ENCODE data around the gene GRIN1. TPM values are rescaled to one million over a fixed set of nuclear protein-coding genes. Genes with fewer than 3 reads are reported as not detected.

The GRIN1 gene
- polyA plus RNA-seq, 2 of the 4 experiments (the other 2 are of a cell fraction): 0.13 to 0.45 TPM

DNA sequence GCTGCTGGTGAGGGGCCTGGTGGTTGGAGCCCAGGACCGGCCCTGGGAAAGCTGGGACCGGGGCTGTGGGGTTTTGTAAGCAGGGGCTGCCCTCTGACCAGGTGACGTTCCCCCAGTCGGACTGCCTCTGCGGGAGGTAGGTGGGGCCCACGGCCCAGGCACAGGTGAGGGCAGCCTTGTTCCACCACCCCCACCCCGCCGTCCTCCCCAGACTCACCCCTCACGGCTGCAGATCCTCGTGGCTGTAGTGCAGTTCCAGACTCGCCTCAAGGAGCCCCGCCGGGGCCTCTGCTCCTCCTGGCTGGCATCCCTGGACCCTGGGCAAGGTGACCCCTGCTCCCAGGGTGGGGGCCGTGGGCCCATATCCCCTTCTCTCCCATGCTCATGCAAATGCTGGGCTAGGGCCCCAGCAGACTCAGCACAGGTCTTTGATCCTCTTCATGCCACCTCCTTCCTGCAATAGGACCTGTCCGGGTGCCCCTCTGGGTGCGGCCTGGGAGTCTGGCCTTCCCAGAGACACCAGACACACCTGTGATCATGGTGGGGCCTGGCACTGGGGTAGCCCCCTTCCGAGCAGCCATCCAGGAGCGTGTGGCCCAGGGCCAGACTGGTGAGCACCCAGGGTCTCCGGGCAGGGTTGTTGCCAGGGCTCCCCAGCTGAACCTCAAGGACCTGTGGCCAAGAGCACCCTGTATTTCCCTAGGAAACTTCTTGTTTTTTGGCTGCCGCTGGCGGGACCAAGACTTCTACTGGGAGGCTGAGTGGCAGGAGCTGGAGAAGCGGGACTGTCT lies 76.4 kb downstream of the GRIN1 start (continued):
- TF ChIP-seq FOSL2 (IDR thresholded peaks at IDR 0.05) (no peak), FOSL2 (CRISPR knock-in tag; IDR thresholded peaks at IDR 0.05) (no peak), FOSB (CRISPR knock-in tag; IDR thresholded peaks at IDR 0.05) (no peak), MAZ (IDR thresholded peaks at IDR 0.05; ENCODE audit: borderline replicate concordance, low read depth, low read length) (no peak), TP53 (CRISPR knock-in tag; IDR thresholded peaks at IDR 0.05) (no peak), EHMT2 (IDR thresholded peaks at IDR 0.05; ENCODE audit: low read depth) (no peak)

DNA sequence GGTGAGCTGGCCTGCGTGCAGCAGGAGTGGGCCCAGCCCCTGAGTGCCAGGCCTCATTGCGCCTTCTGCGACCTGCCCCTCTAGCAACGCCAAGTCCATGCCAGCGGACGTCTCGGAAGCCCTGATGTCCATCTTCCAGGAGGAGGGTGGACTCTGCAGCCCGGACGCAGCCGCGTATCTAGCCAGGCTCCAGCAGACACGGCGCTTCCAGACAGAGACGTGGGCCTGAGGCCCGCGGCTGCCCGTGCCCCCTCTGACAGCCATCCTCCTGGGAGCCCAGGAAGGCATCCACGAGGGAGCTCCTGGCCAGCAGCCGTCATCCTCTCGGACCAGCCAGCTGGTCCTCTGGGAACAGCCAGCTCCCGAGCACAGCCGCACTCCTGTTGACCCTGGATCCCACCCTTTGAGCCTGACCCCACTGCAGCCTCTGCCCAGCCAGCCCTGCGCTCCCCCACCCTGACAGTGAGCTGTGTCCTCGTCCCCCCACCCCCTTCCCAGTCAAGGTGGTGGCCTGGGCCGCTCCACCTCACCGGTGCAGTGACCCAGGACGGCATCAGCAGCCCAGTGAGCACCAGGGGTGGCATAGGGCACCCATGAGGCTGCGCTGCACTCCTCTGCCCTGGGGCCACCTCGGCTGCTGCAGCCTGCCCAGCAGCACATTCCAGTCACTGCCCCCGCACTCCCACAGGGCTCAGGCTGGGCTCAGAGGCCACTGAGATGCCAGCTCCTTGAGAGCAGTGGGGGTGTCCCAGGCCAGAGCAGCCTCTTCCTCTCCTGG lies 77.4 kb downstream of the GRIN1 start:
- DNase-seq (ENCODE audit: low read depth in 1 of 2, low spot score in 1 of 2) (no peak), ATAC-seq (no peak), FAIRE-seq (no peak)
- TF ChIP-seq FOSB (CRISPR knock-in tag; IDR thresholded peaks at IDR 0.05) (no peak), POLR2A (IDR thresholded peaks at IDR 0.05; ENCODE audit: low read length) (no peak), EHMT2 (IDR thresholded peaks at IDR 0.05; ENCODE audit: low read depth) (no peak), CEBPB (IDR thresholded peaks at IDR 0.05) (no peak), NFE2L2 (conservative IDR thresholded peaks at IDR 0.05; ENCODE audit: low read length) (no peak), ESRRA (IDR thresholded peaks at IDR 0.05; ENCODE audit: borderline replicate concordance, low read length) (no peak), EP300 (IDR thresholded peaks at IDR 0.05) (no peak)
- H3K4me2 ChIP-seq: no peak overlapping the region
- no peak overlapping the region for H3K27ac ChIP-seq
- no peak overlapping the region for H3K4me3 ChIP-seq
- 95% methylated on average over 25 of the region's 30 CpGs for WGBS (ENCODE audit: missing lambda C conversion rate)
- CTCF ChIA-PET: interaction anchor here (0.8 to 9.9 kb wide), 12 partner anchors 8 to 187 kb away, joined by 3 to 71 read pairs (median 4); partner anchors contain the start of genes RNF224, SSNA1 and TUBB4B
- H3K9me3 ChIP-seq: no peaks in the 10 kb centered on the region
- POLR2A ChIA-PET: interaction anchor here (1.1 kb wide), 1 partner anchor 16 kb away, joined by 3 read pairs; the partner anchor contains the start of gene TPRN
- H3K4me1 ChIP-seq: peaks cover 27% of the 10 kb centered on the region

DNA sequence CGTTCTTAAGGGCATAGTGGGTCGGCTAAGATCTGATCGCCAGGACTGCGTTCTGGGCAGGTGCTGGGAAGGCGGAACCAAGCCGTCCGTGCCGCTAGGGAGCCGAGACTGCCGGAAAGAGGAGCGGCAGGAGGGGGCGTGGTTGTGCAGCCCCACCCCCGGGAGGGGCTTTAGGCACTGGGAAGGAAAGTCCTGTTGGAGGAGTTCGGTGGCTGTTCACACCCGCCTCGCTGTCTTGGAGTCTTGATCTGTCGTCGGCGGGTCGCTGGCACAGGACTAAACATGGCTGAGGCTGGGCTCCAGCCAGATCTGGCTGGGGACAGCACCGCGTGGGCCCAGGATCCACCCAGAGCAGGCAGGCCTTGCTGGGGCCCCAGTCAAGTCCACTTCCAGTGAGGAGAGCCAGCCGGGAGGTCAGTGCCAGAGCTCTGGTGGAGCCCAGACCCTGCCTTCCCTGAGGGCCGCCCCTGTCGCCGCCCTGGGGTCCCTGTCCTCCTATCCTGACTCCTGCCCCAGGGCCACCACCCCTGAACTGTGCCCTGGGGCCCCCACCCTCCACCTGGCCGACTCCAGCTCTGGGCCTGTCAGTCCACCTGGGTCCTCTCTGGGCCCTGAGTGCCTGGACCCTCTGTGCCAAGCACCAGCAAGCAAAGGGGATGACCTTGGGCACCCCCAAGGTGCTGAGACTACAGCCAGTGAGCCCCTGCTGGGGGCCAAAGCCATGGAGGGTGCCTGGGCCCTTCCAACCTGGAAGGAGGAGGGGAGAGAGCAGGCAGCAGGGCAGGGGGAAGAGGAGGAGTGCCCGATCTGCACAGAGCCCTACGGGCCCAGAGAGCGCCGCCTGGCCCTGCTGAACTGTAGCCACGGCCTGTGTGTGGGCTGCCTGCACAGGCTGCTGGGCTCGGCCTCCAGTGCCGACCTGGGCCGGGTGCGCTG lies 78.6 kb downstream of the GRIN1 start:
- DNase-seq (ENCODE audit: low read depth in 1 of 2, low spot score in 1 of 2) (no peak), FAIRE-seq (no peak), ATAC-seq (peak in 1 of 2 experiments; percentile 14; a peak in 3 of 6 replicates)
- no peak overlapping the region for H3K4me2 ChIP-seq
- H3K27ac ChIP-seq: peak overlapping the region in 1 of 2 experiments; percentile 76; a peak in 3 of 6 replicates
- peaks cover 33% of the 10 kb centered on the region for H3K4me1 ChIP-seq
- H3K9me3 ChIP-seq: no peaks in the 10 kb centered on the region
- no peak overlapping the region for H3K4me3 ChIP-seq
- POLR2A ChIA-PET: interaction anchor here (1.1 kb wide), 1 partner anchor 17 kb away, joined by 3 read pairs; the partner anchor contains the start of gene TPRN
- no peak for TF ChIP-seq TFCP2L1 (CRISPR knock-in tag; IDR thresholded peaks at IDR 0.05)
- TF ChIP-seq MAFK (IDR thresholded peaks at IDR 0.05; ENCODE audit: partially characterized antibody): no peak
- TF ChIP-seq BHLHE40 (IDR thresholded peaks at IDR 0.05; ENCODE audit: low read depth, low read length): no peak
- no peak for TF ChIP-seq FOSL2 (IDR thresholded peaks at IDR 0.05)
- no peak for TF ChIP-seq FOSL2 (CRISPR knock-in tag; IDR thresholded peaks at IDR 0.05)
- no peak for TF ChIP-seq RARB (CRISPR knock-in tag; IDR thresholded peaks at IDR 0.05)
- TF ChIP-seq, protein P1, sequence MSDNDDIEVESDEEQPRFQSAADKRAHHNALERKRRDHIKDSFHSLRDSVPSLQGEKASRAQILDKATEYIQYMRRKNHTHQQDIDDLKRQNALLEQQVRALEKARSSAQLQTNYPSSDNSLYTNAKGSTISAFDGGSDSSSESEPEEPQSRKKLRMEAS (IDR thresholded peaks at IDR 0.05): no peak
- no peak for TF ChIP-seq HOXB5 (CRISPR knock-in tag; IDR thresholded peaks at IDR 0.05)
- TF ChIP-seq, protein P2, sequence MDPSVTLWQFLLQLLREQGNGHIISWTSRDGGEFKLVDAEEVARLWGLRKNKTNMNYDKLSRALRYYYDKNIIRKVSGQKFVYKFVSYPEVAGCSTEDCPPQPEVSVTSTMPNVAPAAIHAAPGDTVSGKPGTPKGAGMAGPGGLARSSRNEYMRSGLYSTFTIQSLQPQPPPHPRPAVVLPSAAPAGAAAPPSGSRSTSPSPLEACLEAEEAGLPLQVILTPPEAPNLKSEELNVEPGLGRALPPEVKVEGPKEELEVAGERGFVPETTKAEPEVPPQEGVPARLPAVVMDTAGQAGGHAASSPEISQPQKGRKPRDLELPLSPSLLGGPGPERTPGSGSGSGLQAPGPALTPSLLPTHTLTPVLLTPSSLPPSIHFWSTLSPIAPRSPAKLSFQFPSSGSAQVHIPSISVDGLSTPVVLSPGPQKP (IDR thresholded peaks at IDR 0.05; ENCODE audit: low read depth, low read length): no peak
- no peak for TF ChIP-seq ZSCAN20 (CRISPR knock-in tag; IDR thresholded peaks at IDR 0.05)
- WGBS (ENCODE audit: missing lambda C conversion rate): 62% methylated on average over 31 of the region's 36 CpGs
- CTCF ChIA-PET: interaction anchor here (0.8 to 9.9 kb wide), 9 partner anchors 9 to 85 kb away, joined by 3 to 71 read pairs (median 4); partner anchors contain the start of genes RNF224, SSNA1 and TUBB4B
